Prostate gland (tissue), 2 donors: Measurements from ENCODE around the gene ZBTB39. TPM values are rescaled to one million over a fixed set of nuclear protein-coding genes. Genes with fewer than 3 reads are reported as not detected.
"Not testable (repeated sequence)": the region's sequence is repeated elsewhere in the genome, so short reads cannot be mapped to it uniquely, and the experiment has no call there.

ENCODE experiments used
- DNase-seq: peaks from one replicate; pipeline ENCODE4 v3.0.0-alpha.2; 2019; ENCODE audit warnings: low spot score
- H3K27ac ChIP-seq, 2 donors: fragments of 200-600 bp; sonication (generic); 2 replicates each; pipeline ENCODE4 v1.5.1; 2017 to 2019
- H3K27me3 ChIP-seq: fragments of 200-600 bp; sonication (generic); replicated peaks from 2 replicates; pipeline ENCODE4 v1.5.1; 2019; ENCODE audit not compliant: insufficient read depth
- H3K36me3 ChIP-seq, 2 donors: fragments of 200-600 bp; sonication (generic); 1 replicate in 1 of 2; 2 replicates in 1 of 2; pipeline versions ENCODE4 v1.5.1 to v1.8.1; 2017 to 2019
- H3K4me1 ChIP-seq: fragments of 200-600 bp; sonication (generic); replicated peaks from 2 replicates; pipeline ENCODE4 v1.5.1; 2019
- H3K4me3 ChIP-seq, 2 donors: fragments of 200-600 bp; sonication (generic); 2 replicates each; pipeline ENCODE4 v1.5.1; 2017 to 2019
- H3K9me3 ChIP-seq: fragments of 200-600 bp; sonication (generic); 2 replicates; pipeline ENCODE4 v1.5.1; 2017
- POLR2A ChIP-seq: fragments of 450-650 bp; IDR thresholded peaks from one replicate; pipeline ENCODE4 v1.6.1; 2016; ENCODE audit warnings: antibody characterized with exemption, mild to moderate bottlenecking
- POLR2AphosphoS5 ChIP-seq: sonication (generic); formaldehyde crosslinking; IDR thresholded peaks from one replicate; pipeline ENCODE4 v1.6.1; 2017; ENCODE audit warnings: antibody characterized with exemption
- WGBS: methylation state at CpG from one replicate; pipeline ENCODE4 v1.1.5; 2018; 5-methylcytosine and 5-hydroxymethylcytosine counted together
- intact Hi-C: fragments of 100-400 bp; cut with DNase I; formaldehyde crosslinking; loops from one replicate; pipeline ENCODE4 v1.14.2; 2022
- total RNA-seq, 2 donors: library from RNA; depleted of rRNA; stranded (reverse); fragments of >200 nt; gene quantifications; one replicate each; pipeline ENCODE4 v1.1.0, GENCODE V29; 2016
- TF ChIP-seq, protein P1 (sequence below), 4 experiments: fragments of 200-600 bp in 2 of 4; fragments of 450-650 bp in 2 of 4; sonication (generic) in 2 of 4; IDR thresholded peaks; 1 replicate in 3 of 4; 2 replicates in 1 of 4; pipeline ENCODE4 v1.5.1; 2016 to 2019; ENCODE audit warnings: antibody characterized with exemption in 4 of 4, mild to moderate bottlenecking in 2 of 4, moderate library complexity in 2 of 4

ZBTB39 gene
- total RNA-seq, 2 donors from 2014 or later = 5.8 to 15.6 TPM

DNA sequence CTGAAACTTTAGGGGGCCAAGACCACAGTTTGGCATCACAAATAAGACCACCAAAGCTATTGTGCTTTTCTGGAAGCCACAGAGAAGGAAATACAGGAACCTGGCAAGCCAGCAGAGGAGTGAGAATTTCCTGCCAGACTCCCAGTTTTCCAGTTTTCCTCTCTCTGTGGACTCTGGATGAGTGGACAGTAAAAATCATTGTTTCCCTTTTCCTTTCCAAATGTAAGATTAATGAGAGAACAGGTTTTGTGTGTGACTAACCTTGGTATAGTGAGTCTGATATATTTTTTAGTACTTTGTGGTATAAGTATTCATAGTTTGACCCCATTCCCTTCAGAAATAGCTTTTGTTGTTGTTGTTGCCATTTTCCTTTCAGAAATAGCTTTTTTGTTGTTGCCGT, 12.6 kb upstream of the ZBTB39 start:
- intact Hi-C loops = no loop called here
- no peaks in the 10 kb centered on the region for H3K27me3 ChIP-seq
- 85% methylated on average over 1 of the region's 1 CpG for WGBS
- no peaks in the 10 kb centered on the region for H3K4me1 ChIP-seq
- no peaks in the 10 kb centered on the region for H3K36me3 ChIP-seq
- no peak overlapping the region for H3K27ac ChIP-seq
- no peak for TF ChIP-seq POLR2AphosphoS5
- TF ChIP-seq, protein P1, sequence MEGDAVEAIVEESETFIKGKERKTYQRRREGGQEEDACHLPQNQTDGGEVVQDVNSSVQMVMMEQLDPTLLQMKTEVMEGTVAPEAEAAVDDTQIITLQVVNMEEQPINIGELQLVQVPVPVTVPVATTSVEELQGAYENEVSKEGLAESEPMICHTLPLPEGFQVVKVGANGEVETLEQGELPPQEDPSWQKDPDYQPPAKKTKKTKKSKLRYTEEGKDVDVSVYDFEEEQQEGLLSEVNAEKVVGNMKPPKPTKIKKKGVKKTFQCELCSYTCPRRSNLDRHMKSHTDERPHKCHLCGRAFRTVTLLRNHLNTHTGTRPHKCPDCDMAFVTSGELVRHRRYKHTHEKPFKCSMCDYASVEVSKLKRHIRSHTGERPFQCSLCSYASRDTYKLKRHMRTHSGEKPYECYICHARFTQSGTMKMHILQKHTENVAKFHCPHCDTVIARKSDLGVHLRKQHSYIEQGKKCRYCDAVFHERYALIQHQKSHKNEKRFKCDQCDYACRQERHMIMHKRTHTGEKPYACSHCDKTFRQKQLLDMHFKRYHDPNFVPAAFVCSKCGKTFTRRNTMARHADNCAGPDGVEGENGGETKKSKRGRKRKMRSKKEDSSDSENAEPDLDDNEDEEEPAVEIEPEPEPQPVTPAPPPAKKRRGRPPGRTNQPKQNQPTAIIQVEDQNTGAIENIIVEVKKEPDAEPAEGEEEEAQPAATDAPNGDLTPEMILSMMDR (IDR thresholded peaks at IDR 0.05) = no peak
- no peak for TF ChIP-seq POLR2A
- no peak overlapping the region for H3K4me3 ChIP-seq
- no peaks in the 10 kb centered on the region for H3K9me3 ChIP-seq
- DNase-seq = no peak

DNA sequence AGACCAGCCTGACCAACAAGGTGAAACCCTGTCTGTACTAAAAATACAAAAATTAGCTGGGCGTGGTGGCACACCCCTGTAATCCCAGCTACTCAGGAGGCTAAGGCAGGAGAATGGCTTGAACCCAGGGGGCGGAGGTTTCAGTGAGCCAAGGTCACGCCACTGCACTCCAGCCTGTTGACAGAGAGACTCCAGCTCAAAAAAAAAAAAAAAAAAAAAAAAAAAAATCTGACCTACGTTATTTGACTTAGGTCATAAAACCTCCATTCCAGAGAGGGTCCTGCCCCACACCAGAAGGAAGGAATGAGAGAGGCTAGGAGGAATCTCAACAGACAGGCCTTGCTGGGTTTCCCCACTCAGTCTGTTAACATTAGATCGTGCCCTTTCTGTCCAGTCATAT, 12.0 kb upstream of the ZBTB39 start:
- DNase-seq, intact Hi-C loops, H3K27ac ChIP-seq, H3K27me3 ChIP-seq, H3K9me3 ChIP-seq, H3K4me3 ChIP-seq, H3K36me3 ChIP-seq, H3K4me1 ChIP-seq: not testable (repeated sequence)
- 85% methylated on average over 5 of the region's 5 CpGs for WGBS

DNA sequence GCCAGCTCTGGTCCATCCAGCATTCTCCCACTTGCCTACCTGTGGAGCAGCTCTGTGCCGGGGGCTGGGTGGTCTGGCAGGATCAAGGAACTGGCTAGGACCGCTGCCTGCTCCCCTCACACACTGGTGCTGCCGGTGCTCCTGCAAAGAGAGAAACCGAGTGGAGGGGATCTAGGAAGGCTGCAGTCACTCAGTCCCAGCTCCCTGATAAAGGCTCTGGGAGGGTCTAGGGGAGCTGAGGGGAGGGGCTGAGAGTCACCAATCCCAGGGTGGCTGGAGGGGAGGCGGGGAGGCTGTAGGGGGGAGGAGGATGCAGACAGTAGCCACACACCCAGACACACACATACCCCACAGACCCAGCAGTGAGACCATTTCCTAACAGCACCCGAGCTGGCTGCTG, 10.0 kb upstream of the ZBTB39 start, which contains the start of gene TAC3:
TAC3 (minus strand) TSS at position 182 of the 400 bp plus-strand sequence. CDS start 732 bp downstream, outside the sequence.
- H3K36me3 ChIP-seq = no peaks in the 10 kb centered on the region
- 49% methylated on average over 6 of the region's 6 CpGs for WGBS
- no peaks in the 10 kb centered on the region for H3K4me1 ChIP-seq
- DNase-seq = no peak
- TF ChIP-seq POLR2A = no peak
- TF ChIP-seq, protein P1 (IDR thresholded peaks at IDR 0.05) = no peak
- no peak for TF ChIP-seq POLR2AphosphoS5
- H3K27ac ChIP-seq = no peak within 1 kb of the TSS
- intact Hi-C loops = no loop called here
- no peaks in the 10 kb centered on the region for H3K27me3 ChIP-seq
- no peaks in the 10 kb centered on the region for H3K9me3 ChIP-seq
- no peak within 1 kb of the TSS for H3K4me3 ChIP-seq

DNA sequence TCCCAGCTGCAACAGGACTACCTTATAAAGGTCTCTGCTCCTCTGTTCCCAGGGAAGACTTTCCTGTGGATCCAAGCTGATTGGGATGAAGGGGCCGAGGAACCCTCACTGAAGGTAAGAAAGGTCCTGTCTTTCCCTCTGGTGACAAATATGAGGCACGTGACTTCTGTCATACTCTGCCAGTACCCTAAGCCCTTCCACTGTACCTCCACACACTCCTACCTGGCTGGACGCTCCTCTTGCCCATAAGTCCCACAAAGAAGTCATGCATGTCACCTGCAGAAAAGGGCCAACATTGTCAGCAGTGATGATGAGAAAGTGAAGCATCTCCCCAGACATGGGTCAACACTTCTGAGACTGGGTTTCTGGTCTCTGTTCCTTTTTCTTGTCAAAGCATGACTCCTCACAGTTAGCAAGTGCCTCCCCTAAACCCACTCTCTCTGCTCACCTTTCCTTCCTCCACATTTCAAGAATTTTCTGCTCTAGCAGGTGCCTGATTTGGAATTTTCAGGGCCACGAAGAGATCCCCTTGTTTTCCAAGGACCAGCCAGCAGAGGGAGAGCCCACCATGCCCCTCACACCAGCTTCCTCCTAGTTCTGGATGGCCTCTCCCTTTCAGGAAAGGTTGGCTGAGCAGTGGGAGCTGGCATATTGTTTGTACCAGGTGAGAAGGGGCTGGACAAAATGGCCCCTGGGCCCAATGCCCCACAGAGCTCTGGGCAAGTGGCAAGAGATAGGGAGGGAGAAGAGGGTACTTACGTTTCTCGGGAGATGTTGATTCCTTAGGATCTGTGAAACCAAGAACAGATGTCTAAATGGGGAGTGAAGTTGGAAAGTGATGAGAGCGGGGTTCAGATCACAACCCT, 6.5 kb upstream of the ZBTB39 start:
- no peak for DNase-seq
- Histone ChIP-seq H3K36me3 (no peaks in the 10 kb centered on the region), H3K4me3 (no peak overlapping the region), H3K27me3 (no peaks in the 10 kb centered on the region), H3K27ac (no peak overlapping the region), H3K9me3 (no peaks in the 10 kb centered on the region), H3K4me1 (no peaks in the 10 kb centered on the region)
- WGBS = 77% methylated on average over 7 of the region's 7 CpGs
- intact Hi-C loops = no loop called here
- no peak for TF ChIP-seq POLR2AphosphoS5
- TF ChIP-seq, protein P1 (IDR thresholded peaks at IDR 0.05) = no peak
- TF ChIP-seq POLR2A = no peak

DNA sequence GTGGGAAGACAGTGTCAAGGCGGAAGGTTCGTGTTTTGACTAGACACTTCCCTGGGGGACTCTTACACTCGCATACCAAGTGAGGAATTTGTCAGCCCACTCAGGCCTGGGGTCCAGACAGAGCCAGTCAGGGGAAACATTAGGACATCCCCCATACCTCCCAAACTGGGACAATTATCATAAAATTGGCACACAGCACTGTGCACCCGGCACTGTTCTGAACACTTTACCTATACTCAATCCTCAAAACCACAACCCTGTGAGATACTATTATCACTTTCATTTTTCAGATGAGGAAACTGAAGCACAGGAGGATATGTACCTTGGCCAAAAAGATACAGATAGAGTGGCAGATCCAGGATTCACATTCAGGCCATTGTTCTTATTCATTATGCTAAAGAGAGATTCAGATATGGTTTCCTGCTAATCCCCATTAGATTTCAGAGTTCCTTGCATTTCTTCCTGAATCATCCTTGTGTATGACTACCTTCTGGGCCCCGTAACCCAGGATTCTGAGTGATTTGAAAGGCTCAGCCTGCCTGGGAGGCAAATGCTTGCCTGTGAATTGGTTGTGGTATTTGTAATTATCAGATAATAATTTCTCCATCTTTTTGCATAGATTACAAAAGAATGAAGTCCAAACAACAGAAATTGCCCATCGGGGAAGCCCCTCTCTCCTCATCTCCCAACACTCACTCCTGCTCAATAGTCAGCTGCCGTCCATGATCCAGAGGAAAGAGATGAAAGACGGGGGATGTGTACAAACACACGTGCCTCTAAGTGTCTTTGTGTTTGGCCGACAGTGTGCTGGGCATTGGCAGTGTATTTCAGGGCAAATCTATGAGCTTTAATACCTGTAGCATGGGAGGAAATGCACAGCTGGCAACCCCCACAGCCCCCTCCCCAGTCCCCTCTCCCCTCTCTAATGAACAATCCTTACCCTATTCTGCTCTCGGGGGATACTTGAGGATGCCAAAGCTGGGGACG, 5.4 kb upstream of the ZBTB39 start:
- no peak overlapping the region for H3K27ac ChIP-seq
- 67% methylated on average over 12 of the region's 12 CpGs for WGBS
- H3K4me1 ChIP-seq = no peaks in the 10 kb centered on the region
- no peak for DNase-seq
- no peak overlapping the region for H3K4me3 ChIP-seq
- H3K9me3 ChIP-seq = no peaks in the 10 kb centered on the region
- TF ChIP-seq POLR2AphosphoS5 (no peak), POLR2A (no peak)
- TF ChIP-seq, protein P1 (IDR thresholded peaks at IDR 0.05) = no peak
- no peaks in the 10 kb centered on the region for H3K27me3 ChIP-seq
- intact Hi-C loops = no loop called here
- no peaks in the 10 kb centered on the region for H3K36me3 ChIP-seq
